NB4 (cell line): ENCODE measurements around the gene GRID2.

Experiments
- CTCF ChIP-seq: IDR thresholded peaks from one replicate; pipeline ENCODE4 v1.5.1; 2012; ENCODE audit warnings: low read depth, low read length
- POLR2A ChIP-seq: IDR thresholded peaks from 2 replicates; pipeline ENCODE4 v1.6.1; 2011; ENCODE audit warnings: mild to moderate bottlenecking; ENCODE audit not compliant: insufficient read length; ENCODE audit errors: extremely low read depth
- TF ChIP-seq, protein P1 (sequence below): IDR thresholded peaks from 2 replicates; pipeline ENCODE4 v1.6.1; 2011; ENCODE audit warnings: low read depth, low read length

GRCh38 chr4:93232883-93233282, 929.1 kb downstream of the GRID2 start:
- TF ChIP-seq CTCF (no peak), POLR2A (no peak)
- TF ChIP-seq, protein P1, sequence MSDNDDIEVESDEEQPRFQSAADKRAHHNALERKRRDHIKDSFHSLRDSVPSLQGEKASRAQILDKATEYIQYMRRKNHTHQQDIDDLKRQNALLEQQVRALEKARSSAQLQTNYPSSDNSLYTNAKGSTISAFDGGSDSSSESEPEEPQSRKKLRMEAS: no peak
